Islet of Langerhans (tissue), 1 donor: ENCODE results near the gene CGB2.
"Not testable (repeated sequence)": the region's sequence is repeated elsewhere in the genome, so short reads cannot be mapped to it uniquely, and the experiment has no call there.

Experiments used
- FAIRE-seq: peaks from one replicate; lab custom pipeline; 2011; peaks lifted over from hg19 to GRCh38; lab: Jason Lieb, UNC

Gene CGB2

DNA sequence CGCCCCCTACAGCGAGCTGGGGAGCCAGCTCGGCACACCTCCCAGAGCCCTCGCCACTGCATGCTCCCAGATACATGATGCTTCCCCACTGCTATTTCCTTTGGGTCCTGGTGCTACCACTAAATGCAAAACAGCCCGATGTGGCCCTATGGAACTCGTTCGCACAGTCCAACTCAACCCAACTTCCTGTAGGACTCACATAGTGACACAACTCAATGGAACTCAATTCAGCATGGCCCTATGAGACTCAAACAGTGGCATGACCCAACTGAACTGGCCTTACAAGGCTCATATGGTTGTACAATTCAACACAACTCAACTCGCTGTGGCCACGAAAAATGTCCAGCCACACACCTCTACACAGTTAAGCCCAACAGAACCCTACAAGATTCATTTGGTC is 37.3 kb downstream of the CGB2 start:
- no peak for FAIRE-seq

- FAIRE-seq, result no peak
These were observed 38.7 kb downstream of the CGB2 start for GRCh38 chr19:49070416-49070815.

- FAIRE-seq, result no peak
These were observed 40.3 kb downstream of the CGB2 start for GRCh38 chr19:49071860-49072547.

DNA sequence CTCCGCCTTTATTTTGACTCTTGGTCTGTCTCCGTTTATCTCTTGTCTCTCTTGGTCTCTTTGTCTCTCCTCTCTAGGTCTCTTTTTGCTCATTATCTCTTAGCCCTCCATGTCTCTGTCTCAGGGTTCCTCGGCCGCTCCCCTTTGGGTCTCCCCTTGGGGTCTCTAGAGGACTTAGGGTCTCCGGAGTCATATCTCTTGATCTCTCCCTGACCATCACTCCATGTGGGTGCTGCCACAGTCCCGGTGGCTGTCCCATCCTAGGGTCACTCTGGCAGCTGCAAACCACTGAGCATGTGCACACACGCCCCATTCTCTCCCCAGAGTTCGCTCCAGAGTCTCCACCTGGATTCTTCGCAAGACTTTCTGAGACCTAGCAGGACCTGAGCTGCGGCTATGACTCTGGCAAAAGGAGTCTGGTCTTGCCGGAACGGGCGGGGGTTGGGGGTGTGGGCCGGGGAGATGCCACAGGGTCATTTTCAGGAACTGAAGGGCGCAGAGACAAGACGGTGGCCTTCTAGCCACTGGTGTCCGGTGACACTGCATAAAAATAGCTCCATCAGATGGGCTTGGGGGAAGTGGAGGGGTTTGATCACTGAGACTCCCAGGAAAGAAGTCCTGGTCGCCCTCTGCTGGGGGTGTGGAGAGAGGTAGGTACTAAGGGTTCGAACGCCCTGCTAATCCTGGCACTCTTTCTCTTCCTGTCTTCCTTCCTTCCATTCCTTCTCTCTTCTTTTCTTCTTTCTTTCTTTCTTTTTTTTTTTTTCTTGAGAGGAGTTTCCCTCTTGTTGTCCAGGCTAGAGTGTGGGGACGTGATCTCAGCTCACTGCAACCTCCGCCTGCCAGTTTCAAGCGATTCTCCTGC is 42.1 kb downstream of the CGB2 start:
- FAIRE-seq, result no peak

DNA sequence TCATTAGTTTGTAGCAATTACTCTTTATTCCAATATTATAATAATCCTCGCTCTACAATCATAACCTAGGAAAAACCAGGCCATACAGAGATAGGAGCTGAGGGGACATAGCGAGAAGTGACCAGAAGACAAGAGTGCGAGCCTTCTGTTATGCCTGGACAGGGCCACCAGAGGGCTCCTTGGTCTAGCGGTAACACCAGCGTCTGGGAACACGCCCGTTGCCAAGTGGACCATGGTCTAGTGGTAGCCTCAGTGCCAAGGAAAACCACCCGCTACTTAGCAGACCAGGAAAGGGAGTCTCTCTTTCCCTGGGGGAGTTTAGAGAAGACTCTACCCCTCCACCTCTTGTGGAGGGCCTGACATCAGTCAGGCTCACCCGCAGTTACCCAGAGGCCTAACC is 43.2 kb downstream of the CGB2 start:
- FAIRE-seq, result not testable (repeated sequence)

GRCh38 chr19:49080392-49080791 is 48.7 kb downstream of the CGB2 start:
- no peak for FAIRE-seq

- no peak for FAIRE-seq
These were observed 49.6 kb downstream of the CGB2 start for GRCh38 chr19:49081273-49081672.
